Nucleus accumbens (tissue), 56 donors: Measurements from ENCODE around the gene SBF1.
A peak's percentile ranks its signal among the peaks of the same experiment; 100 is the strongest.
"Not testable (repeated sequence)": the region's sequence is repeated elsewhere in the genome, so short reads cannot be mapped to it uniquely, and the experiment has no call there.

Experiments
- DNase-seq, 56 donors: peaks; one replicate each; lab custom pipeline; 2025; lab: John Stamatoyannopoulos, UW

The SBF1 gene

GRCh38 chr22:50474710-50475651 is at the start of gene SBF1:
TSS of gene SBF1 (minus strand) at chr22:50475035. CDS start at chr22:50474840, 195 bp downstream.
- DNase-seq: peak; percentile 21 to 93 (median 84)

- no peak for DNase-seq
These were observed 49.2 kb upstream of the SBF1 start for GRCh38 chr22:50523806-50524675.

- no peak for DNase-seq
These were observed 48.6 kb upstream of the SBF1 start for GRCh38 chr22:50523458-50523805.

GRCh38 chr22:50522806-50523438 is 48.1 kb upstream of the SBF1 start:
- no peak for DNase-seq

- DNase-seq: no peak
These were observed 47.5 kb upstream of the SBF1 start for GRCh38 chr22:50522208-50522805.

- no peak for DNase-seq
These were observed 46.9 kb upstream of the SBF1 start for GRCh38 chr22:50521710-50522109.

GRCh38 chr22:50520826-50521453 is 46.1 kb upstream of the SBF1 start:
- no peak for DNase-seq

- not testable (repeated sequence) for DNase-seq
These were observed 45.3 kb upstream of the SBF1 start for GRCh38 chr22:50520184-50520583.

- DNase-seq: no peak
These were observed 44.3 kb upstream of the SBF1 start for GRCh38 chr22:50519151-50519550.

- no peak for DNase-seq
These were observed 43.8 kb upstream of the SBF1 start for GRCh38 chr22:50518606-50519005.

GRCh38 chr22:50517495-50518260 is 42.8 kb upstream of the SBF1 start:
- DNase-seq: no peak

GRCh38 chr22:50516891-50517290 is 42.1 kb upstream of the SBF1 start:
- no peak for DNase-seq

- DNase-seq: no peak
These were observed 41.2 kb upstream of the SBF1 start for GRCh38 chr22:50516068-50516467.

GRCh38 chr22:50513175-50513574 is 38.3 kb upstream of the SBF1 start:
- DNase-seq: no peak

GRCh38 chr22:50508897-50509296 is 34.1 kb upstream of the SBF1 start:
- no peak for DNase-seq

- peak in 48 of 56 donors; percentile 66 to 100 (median 99) for DNase-seq
These were observed 33.4 kb upstream of the SBF1 start, which contains the start of gene NCAPH2 for GRCh38 chr22:50507991-50508884. TSS of gene NCAPH2 (plus strand) at chr22:50508224. CDS start at chr22:50508338, 114 bp downstream.

GRCh38 chr22:50507421-50507990 is 32.7 kb upstream of the SBF1 start, which contains the start of gene LMF2:
TSS of gene LMF2 (minus strand) at chr22:50507702. CDS start at chr22:50507675, 27 bp downstream.
- peak in 39 of 56 donors; percentile 92 to 100 (median 99) for DNase-seq
